COR-L47 (cell line): ENCODE measurements around the gene APP.
"Not testable (repeated sequence)": the region's sequence is repeated elsewhere in the genome, so short reads cannot be mapped to it uniquely, and the experiment has no call there.

Experiments
- DNase-seq: peaks from one replicate; lab custom pipeline; 2025; lab: John Stamatoyannopoulos, UW

Gene APP

GRCh38 chr21:26164311-26164710 is 6.3 kb downstream of the APP start:
- DNase-seq: no peak

GRCh38 chr21:26162081-26162480 is 8.5 kb downstream of the APP start:
- DNase-seq: no peak

DNA sequence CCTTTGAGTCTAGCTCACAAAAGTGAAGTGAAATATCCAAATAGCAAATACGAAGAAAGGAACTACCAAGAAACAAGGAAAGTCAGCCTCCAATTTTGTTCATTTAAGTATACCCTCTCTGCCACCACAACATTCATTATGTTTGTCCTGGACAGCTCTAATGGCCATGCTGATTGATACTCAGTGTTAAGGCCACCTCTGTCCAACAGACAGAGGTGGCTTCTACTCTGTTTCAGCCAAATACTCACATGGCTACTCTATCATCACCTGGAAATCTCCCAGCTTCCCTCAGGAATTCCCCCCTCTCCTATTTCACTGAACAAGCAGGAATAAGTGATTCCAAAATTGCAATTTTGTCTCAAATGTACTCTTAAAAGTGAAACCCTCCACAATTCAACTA is 10.7 kb downstream of the APP start:
- no peak for DNase-seq

- DNase-seq: no peak
These were observed 12.8 kb downstream of the APP start for GRCh38 chr21:26157801-26158200.

- no peak for DNase-seq
These were observed 15.8 kb downstream of the APP start for GRCh38 chr21:26154753-26155152.

DNA sequence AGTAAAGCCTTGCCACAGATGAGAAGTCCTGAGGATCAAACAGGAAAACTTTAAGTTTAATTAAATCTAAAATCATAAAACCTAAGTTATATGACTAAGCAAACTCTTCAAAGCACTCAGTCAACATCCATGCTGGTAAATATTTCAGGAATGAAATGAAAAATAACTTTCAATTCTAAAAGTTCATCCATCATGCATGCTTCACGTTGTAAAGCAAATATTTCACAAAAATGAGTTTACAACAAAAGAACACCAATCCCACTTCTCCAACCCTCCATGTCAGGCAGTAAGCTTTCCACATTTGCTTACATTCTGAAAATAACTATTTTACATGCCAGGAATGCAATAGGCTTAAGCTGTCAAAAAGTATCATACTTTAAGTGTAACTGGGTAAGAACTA is 16.8 kb downstream of the APP start:
- DNase-seq: no peak

- no peak for DNase-seq
These were observed 21.7 kb downstream of the APP start for GRCh38 chr21:26148840-26149354.

- no peak for DNase-seq
These were observed 22.3 kb downstream of the APP start for GRCh38 chr21:26148071-26148839.

DNA sequence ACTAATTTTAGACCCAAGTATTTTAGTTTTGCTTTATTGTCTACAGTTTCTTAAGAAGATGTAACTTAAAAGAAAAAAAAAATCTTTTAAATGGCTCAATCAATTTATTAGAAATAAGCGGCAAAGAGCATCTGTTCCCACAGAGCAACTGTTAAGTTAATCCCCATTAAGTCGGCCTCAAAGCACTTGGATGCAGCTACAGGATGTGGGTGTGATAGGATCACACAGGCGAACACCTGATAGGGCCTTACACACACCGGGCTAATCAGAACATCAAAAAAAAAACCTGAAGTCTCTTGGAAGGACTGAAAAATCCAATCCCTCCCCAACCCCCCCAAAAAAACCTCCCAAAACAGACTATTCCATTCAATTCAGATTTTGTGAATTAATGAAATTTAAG is 23.0 kb downstream of the APP start:
- DNase-seq: no peak

DNA sequence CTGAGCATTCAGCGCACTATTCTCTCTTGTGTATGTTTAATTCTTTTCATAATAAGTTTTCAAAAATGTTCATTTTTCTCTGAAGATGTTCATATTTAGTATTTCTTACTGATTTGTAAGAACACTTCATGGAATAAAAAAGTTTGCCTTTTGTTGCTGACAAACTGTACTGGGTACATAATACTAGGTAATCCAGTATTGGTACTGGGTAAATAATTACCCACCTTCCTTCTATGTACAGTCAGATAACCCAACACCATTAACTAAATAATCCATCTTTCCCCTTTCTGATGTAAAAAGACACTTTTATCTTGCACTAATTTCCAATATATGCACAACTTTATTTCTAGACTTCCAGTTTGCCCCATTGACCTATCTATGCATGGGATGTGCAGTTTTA is 23.9 kb downstream of the APP start:
- no peak for DNase-seq

DNA sequence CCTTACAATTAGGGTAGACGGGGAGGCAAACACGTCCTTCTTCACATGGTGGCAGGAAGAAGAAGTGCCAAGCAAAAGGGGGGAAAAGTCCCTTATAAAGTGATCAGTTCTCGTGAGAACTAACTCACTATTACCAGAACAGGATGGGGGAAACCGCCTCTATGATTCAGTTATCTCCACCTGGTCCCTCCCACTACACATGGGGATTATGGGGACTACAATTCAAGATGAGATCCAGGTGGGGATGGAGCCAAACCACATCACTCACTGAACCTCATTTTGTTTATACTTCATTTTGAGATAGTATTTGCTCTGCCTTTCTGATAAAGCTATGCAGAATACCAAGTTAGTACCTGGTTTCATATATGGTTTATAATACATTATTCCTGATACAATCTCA is 26.5 kb downstream of the APP start:
- no peak for DNase-seq

DNA sequence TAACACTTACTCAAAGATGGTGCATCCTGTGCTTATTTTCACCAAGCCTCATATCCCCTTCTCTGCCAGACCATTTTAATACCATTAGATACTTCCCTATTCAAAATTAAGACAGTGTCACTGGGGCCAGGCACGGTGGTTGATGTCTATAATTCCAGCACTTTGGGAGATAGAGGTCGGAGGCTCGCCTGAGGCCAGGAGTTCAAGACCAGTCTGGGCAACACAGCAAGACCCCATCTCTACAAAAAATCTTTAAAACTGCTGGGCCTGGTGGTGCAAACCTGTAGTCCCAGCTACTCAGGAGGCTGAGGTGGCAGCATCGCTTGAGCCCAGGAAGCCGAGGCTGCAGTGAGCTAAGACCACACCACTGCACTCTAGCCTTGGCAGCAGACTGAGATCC is 28.2 kb downstream of the APP start:
- DNase-seq: no peak

- no peak for DNase-seq
These were observed 29.6 kb downstream of the APP start for GRCh38 chr21:26140926-26141325.

DNA sequence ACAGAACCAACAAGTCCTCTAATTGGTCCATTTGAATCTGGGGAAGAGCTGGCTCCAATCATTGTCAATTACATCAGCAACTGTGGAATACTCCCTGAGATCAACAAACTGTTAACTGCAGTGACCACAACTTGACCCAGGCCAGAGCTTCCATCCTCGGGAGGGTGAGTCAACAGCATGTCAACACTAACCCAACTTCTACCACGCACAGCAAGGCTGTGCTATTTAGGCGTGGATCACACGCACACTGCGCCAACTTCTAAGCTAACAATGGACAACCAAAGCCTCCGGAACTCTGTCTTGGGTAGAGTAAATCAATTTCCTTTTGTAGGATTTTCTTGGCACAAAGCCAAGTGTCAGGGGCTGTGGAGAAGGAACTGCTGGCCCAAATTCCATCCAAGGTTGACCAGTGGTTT is 30.4 kb downstream of the APP start:
- peak; percentile 19 for DNase-seq

GRCh38 chr21:26138615-26139257 is 31.8 kb downstream of the APP start:
- no peak for DNase-seq

- DNase-seq: no peak
These were observed 33.0 kb downstream of the APP start for GRCh38 chr21:26137379-26138060.

DNA sequence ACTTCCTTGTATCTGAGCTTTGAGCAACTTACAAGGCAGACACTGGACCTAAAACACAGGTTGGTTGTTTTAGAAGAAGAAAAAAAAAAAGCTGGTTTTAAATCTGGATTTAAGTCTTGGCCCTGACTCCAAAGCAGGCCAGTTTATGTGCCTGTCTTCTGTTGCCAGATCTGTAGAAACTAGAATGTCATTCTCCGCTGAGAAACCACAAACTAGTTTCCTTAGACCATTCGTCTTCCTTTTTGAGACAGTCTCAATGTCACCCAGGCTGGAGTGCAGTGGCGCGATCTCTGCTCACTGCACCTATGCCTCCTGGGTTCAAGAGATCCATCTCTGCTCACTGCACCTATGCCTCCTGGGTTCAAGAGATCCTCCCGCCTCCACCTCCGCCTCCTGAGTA is 33.9 kb downstream of the APP start:
- no peak for DNase-seq

DNA sequence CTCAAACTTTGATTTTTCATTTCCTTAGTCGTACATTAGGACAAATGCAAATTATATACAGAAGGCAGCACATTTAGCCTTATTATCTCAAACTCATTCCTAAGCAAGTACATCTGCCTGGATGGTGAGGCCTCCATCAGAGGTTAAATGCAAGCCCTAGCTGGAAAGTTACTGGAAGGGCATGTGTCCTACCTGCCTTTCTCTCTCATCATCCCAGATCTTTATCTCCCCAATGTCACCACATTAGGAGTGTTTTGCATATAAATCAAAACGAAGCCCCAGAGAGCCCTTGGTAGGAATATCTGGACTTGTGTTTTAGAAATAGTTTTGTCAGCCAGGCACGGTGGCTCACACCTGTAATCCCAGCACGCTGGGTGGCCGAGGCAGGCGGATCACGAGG is 35.0 kb downstream of the APP start:
- DNase-seq: no peak

- no peak for DNase-seq
These were observed 39.0 kb downstream of the APP start for GRCh38 chr21:26131554-26131953.

DNA sequence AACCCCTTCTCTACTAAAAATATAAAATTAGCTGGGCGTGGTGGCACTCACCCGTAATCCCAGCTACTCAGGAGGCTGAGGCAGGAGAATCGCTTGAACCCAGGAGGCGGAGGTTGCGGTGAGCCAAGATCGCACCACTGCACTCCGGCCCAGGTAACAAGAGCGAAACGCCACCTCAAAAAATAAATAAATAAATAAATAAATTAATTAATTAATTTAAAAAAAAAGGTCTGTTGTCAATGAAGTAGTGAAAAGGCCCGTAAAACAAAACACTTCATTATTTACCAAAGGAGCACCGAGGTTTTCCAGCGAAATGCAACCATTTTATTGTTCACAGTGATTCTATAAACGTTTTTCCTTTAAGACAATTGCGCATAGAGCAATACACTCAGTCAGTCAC is 39.5 kb downstream of the APP start:
- DNase-seq: not testable (repeated sequence)

- no peak for DNase-seq
These were observed 40.2 kb downstream of the APP start for GRCh38 chr21:26130249-26130881.

DNA sequence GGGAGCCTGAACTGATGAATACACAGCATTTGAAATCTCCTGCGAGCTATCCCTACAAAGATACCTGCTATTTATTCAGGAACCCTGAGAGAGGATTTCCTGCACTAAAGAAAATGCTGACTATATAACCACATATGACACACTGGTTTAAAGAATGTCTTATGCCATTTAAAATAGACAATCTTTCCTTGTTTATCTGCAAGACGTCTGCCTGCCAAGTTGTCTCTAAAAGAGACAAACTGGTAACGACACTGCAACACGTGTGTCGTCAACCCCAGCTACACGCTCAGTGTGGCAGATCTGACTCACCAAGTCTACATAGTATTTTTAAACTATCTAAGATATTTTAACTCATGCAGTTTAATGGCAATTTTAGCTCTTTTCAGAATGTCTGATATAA is 42.7 kb downstream of the APP start:
- DNase-seq: no peak
